ENCODE measurements around the gene FAM222B. TPM values are rescaled to one million over a fixed set of nuclear protein-coding genes. Genes with fewer than 3 reads are reported as not detected.
A peak's percentile ranks its signal among the peaks of the same experiment; 100 is the strongest.

FAM222B gene
- total RNA-seq, 1 donor from 2014 or later, result 14.2 TPM

GRCh38 chr17:28812748-28813377 lies 29.7 kb downstream of the FAM222B start:
- no peak for DNase-seq (ENCODE audit: extremely low spot score in 2 of 2)
- intact Hi-C loops (cut with DNase I), result no loop called here
- Histone ChIP-seq H3K36me3 (no peaks in the 10 kb centered on the region), H3K27ac (peak overlapping the region; percentile 94), H3K4me1 (peaks cover 36% of the 10 kb centered on the region), H3K27me3 (no peaks in the 10 kb centered on the region), H3K9me3 (no peaks in the 10 kb centered on the region), H3K4me3 (peak overlapping the region; percentile 89 to 96)
- TF ChIP-seq POLR2A (IDR thresholded peaks at IDR 0.05), result no peak
- TF ChIP-seq POLR2AphosphoS5 (IDR thresholded peaks at IDR 0.05; ENCODE audit: insufficient read depth in 1 of 2, low read depth in 1 of 2), result no peak
- TF ChIP-seq CTCF (IDR thresholded peaks at IDR 0.05), result no peak

DNA sequence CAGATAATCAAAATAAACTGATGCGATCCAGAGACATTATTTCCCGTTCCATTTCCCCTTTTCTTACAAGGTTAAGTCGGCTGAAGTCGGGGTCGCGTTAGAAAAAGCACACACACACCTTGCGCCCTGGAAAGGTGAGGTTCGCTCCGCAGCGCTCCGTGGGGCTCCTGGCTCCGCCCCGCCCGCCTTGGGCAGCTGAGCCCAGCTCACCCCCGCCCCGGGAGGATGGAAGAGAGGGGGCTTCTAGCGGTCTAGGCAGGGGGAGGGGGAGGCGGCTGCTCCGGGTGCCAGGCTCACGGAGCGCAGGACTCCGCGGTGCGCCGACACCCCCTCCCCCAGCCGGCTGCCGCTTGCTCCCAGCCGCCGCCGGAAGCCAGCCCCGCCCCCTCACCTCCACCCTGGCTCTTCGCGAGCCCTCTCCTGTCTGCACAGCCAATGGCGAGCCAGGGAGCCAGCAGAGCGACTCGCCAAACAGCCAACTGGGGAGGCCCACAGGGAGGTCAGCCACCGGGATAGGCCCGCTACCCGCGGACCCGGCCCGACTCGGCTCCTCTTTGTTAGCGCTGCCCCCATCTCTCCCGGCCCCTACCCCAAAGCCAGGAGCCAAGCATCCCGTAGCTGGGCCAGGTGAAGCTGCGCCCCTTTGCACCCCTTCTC lies 30.4 kb downstream of the FAM222B start:
- H3K4me1 ChIP-seq, result peaks cover 42% of the 10 kb centered on the region
- DNase-seq (ENCODE audit: extremely low spot score in 2 of 2), result peak; percentile 96 to 97
- peak overlapping the region; percentile 89 to 96 for H3K4me3 ChIP-seq
- no peaks in the 10 kb centered on the region for H3K36me3 ChIP-seq
- intact Hi-C loops (cut with DNase I), result no loop called here
- TF ChIP-seq POLR2AphosphoS5 (IDR thresholded peaks at IDR 0.05; ENCODE audit: insufficient read depth in 1 of 2, low read depth in 1 of 2) (peak; percentile 47 to 76), POLR2A (IDR thresholded peaks at IDR 0.05) (peak in 1 of 2 donors; percentile 26), CTCF (IDR thresholded peaks at IDR 0.05) (no peak)
- H3K27ac ChIP-seq, result peak overlapping the region; percentile 94
- H3K9me3 ChIP-seq, result no peaks in the 10 kb centered on the region
- no peaks in the 10 kb centered on the region for H3K27me3 ChIP-seq

DNA sequence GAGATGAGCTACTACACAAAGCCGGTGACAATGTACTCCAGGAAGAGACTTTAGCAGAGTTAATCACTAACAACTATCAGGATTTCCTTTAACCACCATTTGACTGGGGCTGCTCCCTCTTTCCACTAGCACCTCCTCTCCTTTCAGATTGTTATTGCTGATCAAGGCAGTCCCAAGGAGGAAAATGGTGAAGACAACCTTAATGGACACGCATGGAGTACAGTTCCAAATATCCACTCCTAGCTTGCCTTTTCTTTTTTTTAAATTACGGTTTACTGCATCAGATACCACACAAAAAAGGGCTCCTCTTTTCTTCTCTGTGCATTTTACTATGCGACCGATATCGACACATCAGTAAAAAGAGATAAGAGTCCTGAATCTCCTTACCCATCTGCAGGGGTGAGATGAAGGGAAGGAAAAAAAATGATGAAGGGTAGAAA lies 30.9 kb downstream of the FAM222B start:
- Histone ChIP-seq H3K4me1 (peaks cover 48% of the 10 kb centered on the region), H3K4me3 (peak overlapping the region; percentile 89 to 96), H3K27ac (peak overlapping the region; percentile 94), H3K27me3 (no peaks in the 10 kb centered on the region), H3K9me3 (no peaks in the 10 kb centered on the region), H3K36me3 (no peaks in the 10 kb centered on the region)
- no peak for TF ChIP-seq POLR2AphosphoS5 (IDR thresholded peaks at IDR 0.05; ENCODE audit: insufficient read depth in 1 of 2, low read depth in 1 of 2)
- no peak for DNase-seq (ENCODE audit: extremely low spot score in 2 of 2)
- intact Hi-C loops (cut with DNase I), result no loop called here

DNA sequence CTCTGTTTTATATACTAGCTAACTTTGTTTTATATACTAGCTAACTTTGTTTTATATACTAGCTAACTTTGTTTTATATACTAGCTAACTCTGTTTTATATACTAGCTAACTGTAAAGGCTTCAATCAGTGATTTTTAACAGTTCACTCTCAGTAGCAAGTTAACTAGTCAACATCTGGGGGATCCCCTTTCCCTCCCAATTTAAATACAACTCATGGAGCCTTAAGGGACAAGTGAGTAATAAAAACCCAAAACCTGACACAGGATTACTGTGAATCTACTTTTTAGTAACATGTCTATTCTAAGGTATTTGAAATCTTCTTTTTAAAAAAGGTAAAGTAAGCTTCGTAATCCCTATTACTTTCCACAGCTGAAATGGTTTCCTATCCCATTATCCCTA lies 32.2 kb downstream of the FAM222B start:
- no peaks in the 10 kb centered on the region for H3K9me3 ChIP-seq
- H3K36me3 ChIP-seq, result peaks cover 0 to 7% of the 10 kb centered on the region in 2 donors
- TF ChIP-seq POLR2A (IDR thresholded peaks at IDR 0.05) (no peak), POLR2AphosphoS5 (IDR thresholded peaks at IDR 0.05; ENCODE audit: insufficient read depth in 1 of 2, low read depth in 1 of 2) (no peak), CTCF (IDR thresholded peaks at IDR 0.05) (no peak)
- no peak overlapping the region for H3K4me3 ChIP-seq
- H3K27me3 ChIP-seq, result no peaks in the 10 kb centered on the region
- DNase-seq (ENCODE audit: extremely low spot score in 2 of 2), result no peak
- H3K27ac ChIP-seq, result no peak overlapping the region
- peaks cover 48% of the 10 kb centered on the region for H3K4me1 ChIP-seq
- intact Hi-C loops (cut with DNase I), result no loop called here

GRCh38 chr17:28807925-28808634 lies 34.5 kb downstream of the FAM222B start:
- TF ChIP-seq POLR2AphosphoS5 (IDR thresholded peaks at IDR 0.05; ENCODE audit: insufficient read depth in 1 of 2, low read depth in 1 of 2) (no peak), CTCF (IDR thresholded peaks at IDR 0.05) (no peak), POLR2A (IDR thresholded peaks at IDR 0.05) (no peak)
- intact Hi-C loops (cut with DNase I), result no loop called here
- no peak for DNase-seq (ENCODE audit: extremely low spot score in 2 of 2)
- Histone ChIP-seq H3K4me3 (peak overlapping the region in 1 of 2 donors; percentile 19), H3K27me3 (no peaks in the 10 kb centered on the region), H3K27ac (peak overlapping the region; percentile 83), H3K9me3 (no peaks in the 10 kb centered on the region), H3K36me3 (peaks cover 0 to 12% of the 10 kb centered on the region in 2 donors), H3K4me1 (peaks cover 48% of the 10 kb centered on the region)
